ENCODE measurements around the gene SLC4A3.

SLC4A3 gene

GRCh38 chr2:219593154-219593553, 34.3 kb upstream of the SLC4A3 start:
- no peak overlapping the region for H3K4me3 ChIP-seq (replicated peaks in 1 of 2; ENCODE audit: low read depth in 2 of 2, low read length in 2 of 2)
- DNase-seq (ENCODE audit: low read depth in 2 of 2): no peak
- TF ChIP-seq CTCF (IDR thresholded peaks at IDR 0.05; ENCODE audit: low read depth, low read length): no peak

GRCh38 chr2:219595256-219595655, 32.2 kb upstream of the SLC4A3 start:
- no peak overlapping the region for H3K4me3 ChIP-seq (replicated peaks in 1 of 2; ENCODE audit: low read depth in 2 of 2, low read length in 2 of 2)
- DNase-seq (ENCODE audit: low read depth in 2 of 2): peak in 1 of 2 donors; percentile 78
- no peak for TF ChIP-seq CTCF (IDR thresholded peaks at IDR 0.05; ENCODE audit: low read depth, low read length)

- peak overlapping the region; percentile 77 to 86 for H3K4me3 ChIP-seq (replicated peaks in 1 of 2; ENCODE audit: low read depth in 2 of 2, low read length in 2 of 2)
- no peak for TF ChIP-seq CTCF (IDR thresholded peaks at IDR 0.05; ENCODE audit: low read depth, low read length)
- peak in 1 of 2 donors; percentile 43 for DNase-seq (ENCODE audit: low read depth in 2 of 2)
Observed at GRCh38 chr2:219596954-219597551, 30.4 kb upstream of the SLC4A3 start.

- TF ChIP-seq CTCF (IDR thresholded peaks at IDR 0.05; ENCODE audit: low read depth, low read length): no peak
- DNase-seq (ENCODE audit: low read depth in 2 of 2): peak; percentile 98
- H3K4me3 ChIP-seq (replicated peaks in 1 of 2; ENCODE audit: low read depth in 2 of 2, low read length in 2 of 2): peak within 1 kb of the TSS; percentile 77 to 86
Observed at GRCh38 chr2:219597552-219598307, 29.7 kb upstream of the SLC4A3 start, which contains the start of gene STK11IP. Gene STK11IP, plus strand, starts transcription at chr2:219597857. Its CDS starts 263 bp downstream, at chr2:219598120.

GRCh38 chr2:219598308-219599078, 28.9 kb upstream of the SLC4A3 start:
- H3K4me3 ChIP-seq (replicated peaks in 1 of 2; ENCODE audit: low read depth in 2 of 2, low read length in 2 of 2): peak overlapping the region; percentile 77 to 86
- no peak for TF ChIP-seq CTCF (IDR thresholded peaks at IDR 0.05; ENCODE audit: low read depth, low read length)
- peak in 1 of 2 donors; percentile 29 for DNase-seq (ENCODE audit: low read depth in 2 of 2)

- TF ChIP-seq CTCF (IDR thresholded peaks at IDR 0.05; ENCODE audit: low read depth, low read length): no peak
- H3K4me3 ChIP-seq (replicated peaks in 1 of 2; ENCODE audit: low read depth in 2 of 2, low read length in 2 of 2): no peak overlapping the region
- no peak for DNase-seq (ENCODE audit: low read depth in 2 of 2)
Observed at GRCh38 chr2:219603771-219604170, 23.7 kb upstream of the SLC4A3 start.

All from cardiac fibroblast (primary cell).